HepG2 (cell line): ENCODE measurements around the gene NT5C. TPM values are rescaled to one million over a fixed set of nuclear protein-coding genes. Genes with fewer than 3 reads are reported as not detected.
A peak's percentile ranks its signal among the peaks of the same experiment; 100 is the strongest.

ENCODE experiments used
- ADNP ChIP-seq: sonication (generic); formaldehyde crosslinking; IDR thresholded peaks from 2 replicates; pipeline ENCODE4 v1.4.0; 2020; ENCODE audit warnings: missing genetic modification reagents
- ELF3 ChIP-seq: IDR thresholded peaks from 2 replicates; pipeline ENCODE4 v1.6.1; 2016; ENCODE audit warnings: missing genetic modification reagents, missing compliant biosample characterization
- HOXA9 ChIP-seq: sonication (generic); formaldehyde crosslinking; IDR thresholded peaks from 2 replicates; pipeline ENCODE4 v1.8.1; 2022; ENCODE audit warnings: missing genetic modification reagents, mild to moderate bottlenecking, moderate library complexity, borderline replicate concordance
- KMT2A ChIP-seq: sonication (generic); formaldehyde crosslinking; IDR thresholded peaks from 2 replicates; pipeline ENCODE4 v1.4.0; 2020; ENCODE audit warnings: missing genetic modification reagents
- MEIS1 ChIP-seq: sonication (generic); formaldehyde crosslinking; IDR thresholded peaks from 2 replicates; pipeline ENCODE4 v1.9.0; 2021; ENCODE audit warnings: mild to moderate bottlenecking, missing genetic modification reagents, moderate library complexity, borderline replicate concordance
- MTA1 ChIP-seq: sonication (generic); formaldehyde crosslinking; IDR thresholded peaks from 2 replicates; pipeline ENCODE4 v1.4.0; 2020; ENCODE audit warnings: missing genetic modification reagents, mild to moderate bottlenecking, borderline replicate concordance
- NBN ChIP-seq: fragments of 450-650 bp; conservative IDR thresholded peaks from 2 replicates; pipeline ENCODE4 v1.6.1; 2017
- NCOA1 ChIP-seq: sonication (generic); formaldehyde crosslinking; IDR thresholded peaks from 2 replicates; pipeline ENCODE4 v1.9.0; 2021; ENCODE audit warnings: missing genetic modification reagents
- NFE2L1 ChIP-seq: sonication (generic); formaldehyde crosslinking; IDR thresholded peaks from 2 replicates; pipeline ENCODE4 v1.4.0; 2020; ENCODE audit warnings: missing genetic modification reagents, mild to moderate bottlenecking, borderline replicate concordance
- REL ChIP-seq: sonication (generic); formaldehyde crosslinking; conservative IDR thresholded peaks from 2 replicates; pipeline ENCODE4 v1.8.0; 2022; ENCODE audit warnings: mild to moderate bottlenecking, missing genetic modification reagents, moderate library complexity
- TEAD3 ChIP-seq: optimal IDR thresholded peaks from 2 replicates; pipeline ENCODE3; 2016; ENCODE audit warnings: borderline replicate concordance
- TFDP1 ChIP-seq: IDR thresholded peaks from 2 replicates; pipeline ENCODE4 v1.6.1; 2016; ENCODE audit warnings: missing compliant biosample characterization, missing genetic modification reagents, borderline replicate concordance
- TOE1 ChIP-seq: sonication (generic); formaldehyde crosslinking; IDR thresholded peaks from 2 replicates; pipeline ENCODE4 v1.4.0; 2020; ENCODE audit warnings: mild to moderate bottlenecking, missing genetic modification reagents
- TP53 ChIP-seq: sonication (generic); formaldehyde crosslinking; conservative IDR thresholded peaks from 2 replicates; pipeline ENCODE4 v1.4.0; 2020; ENCODE audit warnings: missing genetic modification reagents
- ZBTB2 ChIP-seq: sonication (generic); formaldehyde crosslinking; IDR thresholded peaks from 2 replicates; pipeline ENCODE4 v1.8.0; 2022; ENCODE audit warnings: low read depth, missing genetic modification reagents
- ZBTB43 ChIP-seq: sonication (generic); formaldehyde crosslinking; conservative IDR thresholded peaks from 2 replicates; pipeline ENCODE4 v1.4.0; 2020; ENCODE audit warnings: missing genetic modification reagents
- ZMYM4 ChIP-seq: sonication (generic); formaldehyde crosslinking; IDR thresholded peaks from 2 replicates; pipeline ENCODE4 v1.8.1; 2023; ENCODE audit warnings: mild to moderate bottlenecking, missing genetic modification reagents
- ZNF747 ChIP-seq: sonication (generic); formaldehyde crosslinking; IDR thresholded peaks from 2 replicates; pipeline ENCODE4 v1.8.1; 2023; ENCODE audit warnings: missing genetic modification reagents, mild to moderate bottlenecking, borderline replicate concordance
- polyA plus RNA-seq, 8 experiments: library from polyadenylated mRNA; depleted of rRNA in 3 of 8; stranded (reverse) in 7 of 8; unstranded in 1 of 8; fragments of >200 nt; fragmentation: Illumina TruSeq in 4 of 8; extraction: Trizol in 4 of 8; gene quantifications; 2 replicates each; pipeline versions ENCODE4 v1.2.1 to v1.2.3, GENCODE V29; 2011 to 2016; ENCODE audit warnings: low read depth in 4 of 8, missing spikeins in 1 of 8, mixed read lengths in 1 of 8; ENCODE audit not compliant: insufficient read depth in 1 of 8
- total RNA-seq, 5 experiments: library from RNA; depleted of rRNA; stranded (reverse); fragments of >200 nt; fragmentation: Illumina TruSeq; extraction: Trizol; gene quantifications; 2 replicates each; pipeline ENCODE4 v1.2.3, GENCODE V29; 2016; ENCODE audit warnings: low read depth in 1 of 5
- TF ChIP-seq, protein P1 (sequence below): sonication (generic); formaldehyde crosslinking; IDR thresholded peaks from 2 replicates; pipeline ENCODE4 v1.5.0; 2020; ENCODE audit warnings: missing genetic modification reagents, mild to moderate bottlenecking, borderline replicate concordance
- TF ChIP-seq, protein P2 (sequence below): sonication (generic); formaldehyde crosslinking; IDR thresholded peaks from 2 replicates; pipeline ENCODE4 v1.5.1; 2020; ENCODE audit warnings: mild to moderate bottlenecking, missing genetic modification reagents, moderate library complexity
- TF ChIP-seq, protein P3 (sequence below): IDR thresholded peaks from 2 replicates; pipeline ENCODE4 v1.6.1; 2012; ENCODE audit warnings: low read length, improper control_type of control experiment

NT5C gene
- total and polyA plus RNA-seq, 2 of the 13 experiments (the other 11 are each of a cell fraction or from before 2014, with no cell fraction given), result 42.8 to 48.6 TPM

GRCh38 chr17:75084039-75084660 lies 47.4 kb downstream of the NT5C start (continued):
- TF ChIP-seq KMT2A, result peak; percentile 78; the same call in 1 of the 2 replicates
- no peak for TF ChIP-seq NFE2L1 (CRISPR knock-in tag)
- TF ChIP-seq ZNF747 (CRISPR knock-in tag), result peak; percentile 38; the same call in 1 of the 2 replicates
- no peak for TF ChIP-seq REL (CRISPR knock-in tag)
- TF ChIP-seq ZBTB2 (CRISPR knock-in tag), result no peak
- peak; percentile 81; the same call in 1 of the 2 replicates for TF ChIP-seq TOE1 (CRISPR knock-in tag)
- peak; percentile 91; the same call in 1 of the 2 replicates for TF ChIP-seq MEIS1 (CRISPR knock-in tag)
- no peak for TF ChIP-seq TP53
- TF ChIP-seq NCOA1 (CRISPR knock-in tag), result no peak; the same call in 1 of the 2 replicates
- TF ChIP-seq, protein P1, sequence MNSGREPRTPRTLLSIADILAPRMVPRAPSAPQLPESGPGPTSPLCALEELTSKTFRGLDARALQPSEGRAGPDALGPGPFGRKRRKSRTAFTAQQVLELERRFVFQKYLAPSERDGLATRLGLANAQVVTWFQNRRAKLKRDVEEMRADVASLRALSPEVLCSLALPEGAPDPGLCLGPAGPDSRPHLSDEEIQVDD (CRISPR knock-in tag), result 0 out of 2 replicates have a peak, but pooled peaks have one; percentile 45
- TF ChIP-seq MTA1 (CRISPR knock-in tag), result peak; percentile 93
- TF ChIP-seq HOXA9 (CRISPR knock-in tag), result no peak
- TF ChIP-seq ZMYM4, result no peak; the same call in 1 of the 2 replicates
- peak; percentile 97 for TF ChIP-seq ZBTB43 (CRISPR knock-in tag)
- no peak for TF ChIP-seq NBN
- peak; percentile 96 for TF ChIP-seq TEAD3
- TF ChIP-seq, protein P2, sequence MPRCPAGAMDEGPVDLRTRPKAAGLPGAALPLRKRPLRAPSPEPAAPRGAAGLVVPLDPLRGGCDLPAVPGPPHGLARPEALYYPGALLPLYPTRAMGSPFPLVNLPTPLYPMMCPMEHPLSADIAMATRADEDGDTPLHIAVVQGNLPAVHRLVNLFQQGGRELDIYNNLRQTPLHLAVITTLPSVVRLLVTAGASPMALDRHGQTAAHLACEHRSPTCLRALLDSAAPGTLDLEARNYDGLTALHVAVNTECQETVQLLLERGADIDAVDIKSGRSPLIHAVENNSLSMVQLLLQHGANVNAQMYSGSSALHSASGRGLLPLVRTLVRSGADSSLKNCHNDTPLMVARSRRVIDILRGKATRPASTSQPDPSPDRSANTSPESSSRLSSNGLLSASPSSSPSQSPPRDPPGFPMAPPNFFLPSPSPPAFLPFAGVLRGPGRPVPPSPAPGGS (CRISPR knock-in tag), result peak; percentile 75; the same call in 1 of the 2 replicates
- peak; percentile 35; the same call in 1 of the 2 replicates for TF ChIP-seq TFDP1 (CRISPR knock-in tag)
- peak; percentile 51; the same call in 1 of the 2 replicates for TF ChIP-seq ADNP (CRISPR knock-in tag)
- TF ChIP-seq ELF3, result peak; percentile 94
- TF ChIP-seq, protein P3, sequence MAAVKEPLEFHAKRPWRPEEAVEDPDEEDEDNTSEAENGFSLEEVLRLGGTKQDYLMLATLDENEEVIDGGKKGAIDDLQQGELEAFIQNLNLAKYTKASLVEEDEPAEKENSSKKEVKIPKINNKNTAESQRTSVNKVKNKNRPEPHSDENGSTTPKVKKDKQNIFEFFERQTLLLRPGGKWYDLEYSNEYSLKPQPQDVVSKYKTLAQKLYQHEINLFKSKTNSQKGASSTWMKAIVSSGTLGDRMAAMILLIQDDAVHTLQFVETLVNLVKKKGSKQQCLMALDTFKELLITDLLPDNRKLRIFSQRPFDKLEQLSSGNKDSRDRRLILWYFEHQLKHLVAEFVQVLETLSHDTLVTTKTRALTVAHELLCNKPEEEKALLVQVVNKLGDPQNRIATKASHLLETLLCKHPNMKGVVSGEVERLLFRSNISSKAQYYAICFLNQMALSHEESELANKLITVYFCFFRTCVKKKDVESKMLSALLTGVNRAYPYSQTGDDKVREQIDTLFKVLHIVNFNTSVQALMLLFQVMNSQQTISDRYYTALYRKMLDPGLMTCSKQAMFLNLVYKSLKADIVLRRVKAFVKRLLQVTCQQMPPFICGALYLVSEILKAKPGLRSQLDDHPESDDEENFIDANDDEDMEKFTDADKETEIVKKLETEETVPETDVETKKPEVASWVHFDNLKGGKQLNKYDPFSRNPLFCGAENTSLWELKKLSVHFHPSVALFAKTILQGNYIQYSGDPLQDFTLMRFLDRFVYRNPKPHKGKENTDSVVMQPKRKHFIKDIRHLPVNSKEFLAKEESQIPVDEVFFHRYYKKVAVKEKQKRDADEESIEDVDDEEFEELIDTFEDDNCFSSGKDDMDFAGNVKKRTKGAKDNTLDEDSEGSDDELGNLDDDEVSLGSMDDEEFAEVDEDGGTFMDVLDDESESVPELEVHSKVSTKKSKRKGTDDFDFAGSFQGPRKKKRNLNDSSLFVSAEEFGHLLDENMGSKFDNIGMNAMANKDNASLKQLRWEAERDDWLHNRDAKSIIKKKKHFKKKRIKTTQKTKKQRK, result no peak
